Umbilical cord (tissue), 2 donors: ENCODE results near the gene MMP24OS. TPM values are rescaled to one million over a fixed set of nuclear protein-coding genes. Genes with fewer than 3 reads are reported as not detected.
A peak's percentile ranks its signal among the peaks of the same experiment; 100 is the strongest.

Experiments used
- DNase-seq: peaks from one replicate; pipeline ENCODE4 v3.0.0-alpha.2; 2015; ENCODE audit warnings: low spot score
- total RNA-seq: library from RNA; depleted of rRNA; stranded (reverse); fragments of >200 nt; gene quantifications from one replicate; pipeline ENCODE4 v1.2.3, GENCODE V29; 2014; ENCODE audit warnings: low replicate concordance; ENCODE audit not compliant: insufficient read depth

Gene MMP24OS
- total RNA-seq, 1 donor from 2014 or later: 28.4 TPM

DNA sequence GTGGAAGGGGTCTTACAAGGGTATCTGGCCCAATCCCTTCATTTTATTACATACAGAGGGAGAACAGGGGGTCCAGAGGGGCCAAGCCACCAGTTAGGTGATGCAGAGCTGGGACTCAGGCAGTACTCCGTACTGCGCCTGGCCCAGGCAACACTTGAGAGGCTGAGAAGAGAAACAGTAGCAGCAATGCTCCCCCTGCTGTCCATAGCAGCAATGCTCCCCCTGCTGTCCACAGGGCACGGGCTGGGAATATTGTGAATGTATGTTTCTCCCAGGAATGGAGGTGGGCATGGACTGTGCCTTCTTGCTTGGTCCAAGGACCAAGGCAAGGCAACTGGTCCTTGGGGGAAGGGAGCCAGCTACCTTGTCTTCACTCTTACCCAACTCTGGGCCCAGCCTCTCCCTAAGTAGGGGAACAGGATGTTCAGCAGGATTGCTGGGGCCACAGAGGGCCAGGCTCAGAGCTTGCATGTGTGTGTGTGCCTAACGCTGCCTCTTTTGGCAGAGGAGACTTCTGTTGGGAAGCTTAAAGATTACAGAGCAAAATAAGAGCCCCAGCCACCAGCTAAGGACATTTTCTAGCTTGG lies 29.1 kb upstream of the MMP24OS start:
- DNase-seq: peak; percentile 46

GRCh38 chr20:35305682-35306556 lies 28.0 kb upstream of the MMP24OS start:
- DNase-seq: peak; percentile 89

DNA sequence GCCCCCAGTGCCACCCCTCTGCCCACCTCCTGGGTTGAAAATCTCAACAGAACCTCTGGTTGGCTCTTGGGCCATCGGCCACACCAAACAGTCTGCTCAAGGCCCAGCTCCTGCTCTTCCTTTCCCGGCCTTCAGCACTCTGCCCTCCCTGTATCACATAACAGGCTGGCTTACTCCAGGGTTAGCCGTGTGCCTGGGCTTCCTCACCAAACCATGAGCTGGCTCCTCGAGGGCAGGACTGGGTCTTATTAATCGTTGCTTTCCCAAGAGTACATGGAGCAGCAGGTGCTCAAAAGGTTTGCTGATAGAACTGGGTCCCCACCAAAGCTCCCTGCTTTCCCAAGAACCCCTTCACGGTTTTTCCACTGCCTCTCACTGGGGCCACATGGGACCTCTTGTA lies 27.0 kb upstream of the MMP24OS start:
- DNase-seq: no peak

DNA sequence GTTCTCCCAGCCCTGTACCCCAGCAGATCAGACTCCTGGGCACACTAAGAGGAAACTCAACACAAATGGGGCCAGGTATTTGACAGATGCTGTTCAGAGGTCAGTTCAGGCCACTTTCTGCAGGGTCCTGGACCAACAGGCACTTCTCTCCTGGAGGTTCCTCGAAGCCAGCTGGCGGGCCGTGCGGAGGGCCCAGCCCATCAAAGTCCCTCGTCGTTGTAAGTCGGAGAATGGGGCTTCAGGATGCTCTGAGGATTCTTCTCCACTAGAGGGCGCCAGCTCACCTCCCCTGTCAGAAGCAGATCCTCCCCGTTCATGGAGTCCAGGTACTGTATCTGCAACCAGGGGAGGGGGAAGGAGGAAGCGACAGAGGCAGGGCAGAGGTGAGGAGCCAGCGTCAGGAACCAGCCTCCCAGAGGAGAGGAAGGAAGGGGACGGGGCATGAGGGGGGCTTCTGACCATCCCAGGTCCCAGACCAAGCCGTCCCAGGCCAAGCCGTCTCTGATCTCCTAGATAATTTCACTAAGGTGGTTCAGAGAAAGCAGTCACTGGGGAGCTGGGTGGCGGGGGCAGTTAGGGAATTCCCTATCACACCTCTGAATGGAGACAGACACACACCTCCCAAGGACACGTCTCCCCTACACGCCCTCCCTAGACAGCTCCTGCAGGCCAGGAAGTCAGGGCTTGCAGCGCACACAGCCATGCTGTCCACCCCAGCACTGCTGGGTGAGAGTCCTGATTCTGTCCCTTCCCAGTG lies 26.0 kb upstream of the MMP24OS start:
- DNase-seq: peak; percentile 87

GRCh38 chr20:35303382-35303734 lies 25.4 kb upstream of the MMP24OS start:
- DNase-seq: no peak

- no peak for DNase-seq
These were observed 24.8 kb upstream of the MMP24OS start for GRCh38 chr20:35302421-35303335.

GRCh38 chr20:35301426-35301825 lies 23.5 kb upstream of the MMP24OS start:
- no peak for DNase-seq

DNA sequence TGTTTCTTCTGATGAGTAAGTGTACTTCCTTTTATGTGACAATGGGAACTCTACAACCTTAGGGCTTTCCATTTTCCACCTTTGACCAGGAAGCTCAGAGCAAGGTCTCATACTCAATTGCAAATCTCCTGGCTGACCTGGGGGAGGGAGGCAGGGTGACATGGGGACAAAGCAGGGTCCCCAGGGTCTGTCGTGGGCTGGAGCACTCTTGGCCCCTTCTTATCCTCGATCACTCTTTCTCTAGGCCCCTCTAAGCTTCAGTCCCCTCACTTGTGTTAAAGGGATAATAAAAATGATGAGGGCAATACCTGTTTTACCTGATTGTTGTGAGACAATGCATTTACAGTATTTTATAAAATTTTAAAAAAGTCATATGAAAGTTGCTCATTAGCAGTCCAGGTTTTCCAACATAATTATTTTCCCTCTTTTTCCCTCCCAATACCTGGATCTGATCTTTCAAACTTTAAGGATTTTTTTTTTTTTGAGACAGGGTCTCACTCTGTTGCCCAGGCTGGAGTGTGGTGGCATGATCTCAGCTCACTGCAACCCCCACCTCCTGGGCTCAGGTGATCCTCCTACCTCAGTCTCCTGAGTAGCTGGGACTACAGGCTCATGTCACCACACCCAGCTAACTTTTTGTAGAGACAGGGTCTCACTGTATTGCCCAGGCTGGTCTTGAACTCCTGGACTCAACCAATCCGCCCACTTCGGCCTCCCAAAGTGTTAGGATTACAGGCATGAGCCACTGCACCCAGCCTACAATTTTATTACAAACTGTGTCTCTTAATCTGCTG lies 22.7 kb upstream of the MMP24OS start:
- no peak for DNase-seq

DNA sequence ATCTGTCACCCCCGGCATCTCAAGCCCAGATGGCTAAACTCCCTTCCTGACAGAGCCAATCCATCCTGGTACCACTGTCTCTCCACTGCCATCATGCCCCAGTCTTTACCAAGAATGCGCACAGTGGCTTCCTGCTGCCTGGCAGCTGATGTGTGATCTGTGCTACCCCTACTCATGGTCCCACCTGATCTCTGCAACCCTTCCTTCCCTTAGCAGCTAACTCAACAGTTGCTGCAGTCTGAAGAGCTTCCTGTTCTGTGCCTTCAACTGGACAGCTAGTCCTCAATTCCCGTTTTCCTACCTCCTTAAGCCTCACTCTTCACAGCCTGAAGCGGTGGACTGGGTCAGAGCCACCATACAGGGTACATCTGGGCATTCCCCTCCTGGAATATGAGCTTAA lies 21.9 kb upstream of the MMP24OS start:
- DNase-seq: no peak

DNA sequence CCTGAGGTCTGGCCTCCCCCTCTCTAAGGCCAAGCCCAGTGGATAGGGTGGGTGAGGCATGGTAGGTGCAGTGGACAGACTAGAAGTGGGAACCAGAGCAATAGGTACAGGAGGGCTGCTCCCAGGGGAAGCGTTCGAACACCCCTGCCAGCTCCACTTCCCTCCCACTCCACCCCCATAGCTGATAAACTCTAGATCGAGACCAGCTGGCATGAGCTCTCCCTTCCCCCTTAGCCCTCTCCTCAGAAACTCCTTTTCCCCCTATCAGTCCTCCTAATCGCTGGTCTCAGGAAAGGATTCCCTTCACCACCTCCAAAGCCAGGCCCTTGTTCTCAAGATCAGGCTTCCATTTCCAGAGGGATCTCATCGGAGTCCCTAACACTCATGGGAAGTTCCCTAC lies 20.3 kb upstream of the MMP24OS start:
- DNase-seq: no peak

DNA sequence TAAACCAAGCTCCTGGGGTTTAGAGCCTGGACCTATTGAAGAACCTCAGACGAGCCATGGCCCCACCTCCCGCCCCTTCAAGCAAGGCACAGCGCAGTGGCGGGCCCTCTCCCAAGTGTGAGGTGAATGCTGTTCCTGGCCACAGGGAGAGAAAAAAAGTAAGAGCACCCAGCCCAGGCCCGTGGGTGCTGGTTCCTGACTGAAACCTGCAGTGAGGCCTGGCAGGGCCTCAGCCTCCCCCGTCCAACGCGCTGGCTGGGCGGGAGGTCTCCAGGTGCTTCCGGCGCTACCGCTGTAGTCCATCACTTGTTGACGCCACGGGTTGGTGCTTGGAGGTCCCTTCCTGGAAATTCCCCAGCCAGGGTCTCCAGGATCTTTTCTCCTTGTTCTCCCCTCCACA lies 19.8 kb upstream of the MMP24OS start:
- no peak for DNase-seq

DNA sequence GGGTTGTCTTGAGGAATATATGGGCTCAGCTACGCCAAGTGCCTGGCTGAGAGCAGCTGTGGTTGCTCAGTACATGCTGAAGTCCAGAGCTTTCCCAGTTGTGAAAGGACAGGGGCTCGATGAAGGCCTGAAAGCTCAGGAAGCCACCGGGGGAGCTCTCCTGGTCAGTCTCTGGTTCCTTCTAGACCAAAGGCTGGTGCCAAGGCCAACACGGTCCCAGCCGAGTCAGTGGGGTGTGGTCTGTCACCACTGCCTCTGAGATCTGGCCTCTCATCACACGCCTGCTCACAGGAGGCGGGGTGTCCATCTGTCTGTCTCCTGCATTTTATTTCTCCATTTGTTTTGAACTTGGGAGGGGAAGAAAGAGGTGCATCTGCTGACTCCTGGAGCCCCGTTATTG lies 19.2 kb upstream of the MMP24OS start:
- DNase-seq: no peak

DNA sequence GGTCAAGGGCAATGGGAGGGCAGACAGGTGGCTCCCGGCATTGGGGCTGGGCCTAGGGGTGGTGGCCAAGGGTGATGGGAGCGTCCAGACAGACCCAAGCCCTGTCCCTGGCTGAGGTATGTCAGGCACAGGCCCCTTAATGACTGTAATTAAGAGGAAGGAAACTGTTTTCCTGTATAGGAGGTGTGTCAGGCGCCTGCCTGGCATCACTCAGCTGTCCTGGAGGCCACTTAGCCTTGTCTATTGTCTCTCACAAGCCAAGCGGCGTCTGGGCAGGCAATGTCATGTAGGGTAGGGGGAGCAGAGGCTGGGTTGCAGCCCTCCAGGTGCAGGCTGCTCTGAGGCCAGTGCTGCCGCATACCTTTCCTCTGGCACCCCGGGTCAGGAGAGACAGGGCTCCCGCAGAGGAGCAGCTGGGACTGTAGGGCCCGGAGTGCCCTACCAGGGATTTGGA lies 18.2 kb upstream of the MMP24OS start:
- DNase-seq: no peak

DNA sequence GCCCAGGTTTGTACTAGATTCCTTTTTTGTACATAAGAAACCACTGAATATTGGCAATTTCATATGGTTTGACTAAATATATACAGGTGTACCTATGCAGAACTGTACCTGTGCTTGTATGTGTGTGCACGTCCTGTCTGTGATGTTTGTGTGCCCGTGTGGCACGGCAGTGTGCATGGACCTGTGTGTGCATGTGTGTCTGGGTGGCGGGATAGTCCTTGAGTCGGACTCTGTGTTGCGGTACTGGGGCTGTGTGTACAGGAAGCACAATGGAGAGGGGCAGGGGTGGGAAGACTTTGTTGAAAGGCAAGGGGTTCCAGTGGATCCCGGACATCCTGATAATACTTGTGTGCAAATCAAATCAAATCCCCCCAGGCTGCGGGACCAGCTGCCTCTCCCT lies 17.8 kb upstream of the MMP24OS start:
- no peak for DNase-seq

- no peak for DNase-seq
These were observed 17.1 kb upstream of the MMP24OS start for GRCh38 chr20:35295058-35295457.

DNA sequence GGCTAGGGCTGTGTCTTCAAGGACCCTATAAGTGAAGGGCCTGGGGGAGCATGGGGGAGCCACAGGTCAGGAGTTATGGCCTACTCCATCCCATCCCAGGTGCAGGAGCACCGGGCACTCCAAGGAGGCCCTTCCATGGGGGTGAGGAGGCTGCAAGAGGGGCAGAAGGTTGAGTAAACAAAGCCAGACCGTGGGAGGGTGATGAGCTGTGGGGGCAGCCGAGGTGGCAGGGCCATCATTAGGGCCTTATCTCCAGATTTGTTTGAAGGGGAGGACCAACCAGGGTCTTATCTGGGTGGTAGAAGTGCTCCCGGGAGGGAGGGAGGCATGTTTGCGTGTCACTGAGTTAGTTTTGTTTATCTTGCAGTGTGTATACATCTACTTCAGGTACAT lies 16.4 kb upstream of the MMP24OS start:
- DNase-seq: no peak

GRCh38 chr20:35293303-35294292 lies 15.7 kb upstream of the MMP24OS start:
- no peak for DNase-seq

DNA sequence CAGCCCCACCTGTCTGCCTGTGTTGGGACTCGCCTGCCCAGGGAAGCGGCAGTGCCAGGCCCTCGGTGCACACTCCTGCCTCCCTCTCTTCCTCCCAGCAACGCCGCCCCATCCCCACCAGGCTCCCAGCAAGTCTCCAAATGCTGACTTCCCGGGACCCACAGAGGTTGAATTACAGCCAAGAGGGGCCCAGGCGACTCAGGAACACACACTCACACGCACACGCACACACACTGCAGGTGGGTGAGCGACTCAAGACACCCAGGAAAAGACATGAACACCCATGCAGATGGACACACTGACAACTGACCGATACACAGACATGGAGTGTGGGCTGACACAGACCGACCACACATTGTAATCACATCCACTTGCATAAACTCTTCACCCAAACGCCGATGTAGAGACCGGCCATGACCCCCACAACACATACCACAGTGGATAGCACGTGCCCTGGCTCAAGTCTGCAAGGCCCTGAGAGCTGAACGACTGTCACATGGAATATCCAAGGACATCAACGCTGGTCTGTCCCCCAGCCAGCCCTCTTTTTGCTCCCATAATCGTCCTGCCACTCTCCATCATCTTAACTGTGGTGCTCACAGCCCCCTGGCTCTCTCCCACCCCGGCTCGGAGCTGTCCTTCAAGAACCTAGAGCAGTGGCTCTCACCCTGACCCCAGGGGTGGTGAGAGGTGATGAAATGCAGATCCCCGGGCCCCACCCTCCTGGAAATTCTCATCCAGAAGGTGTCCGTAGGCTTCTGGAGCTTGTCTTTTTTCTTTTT lies 14.8 kb upstream of the MMP24OS start:
- DNase-seq: no peak
